Activated T-cell treated with anti-CD3 and anti-CD28 coated beads, Interleukin-2, amount 50 U/mL, for 72 hours (primary cell): Measurements from ENCODE around the gene OXSR1. TPM values are rescaled to one million over a fixed set of nuclear protein-coding genes. Genes with fewer than 3 reads are reported as not detected.

ENCODE experiments used
- ATAC-seq, 2 donors: fragments of 150-1000 bp; cut with Tn5 transposase; replicated peaks in 1 of 2; 2 replicates each; pipeline ENCODE4 v1.10.0; 2021; ENCODE audit warnings: moderate library complexity in 2 of 2, mild to moderate bottlenecking in 1 of 2
- DNase-seq, 2 donors: peaks; one replicate each; pipeline ENCODE4 v3.0.0; 2021 to 2022; ENCODE audit warnings: mixed read lengths in 1 of 2
- H3K27ac Mint-ChIP-seq: one replicate; pipeline ENCODE4 v1.8.0; 2022; ENCODE audit warnings: mild to moderate bottlenecking, moderate library complexity, mixed read lengths
- H3K27me3 Mint-ChIP-seq: one replicate; pipeline ENCODE4 v1.8.0; 2022; ENCODE audit warnings: low read depth, mixed read lengths
- H3K36me3 Mint-ChIP-seq, 2 donors: one replicate each; pipeline ENCODE4 v1.8.0; 2022; ENCODE audit warnings: mixed read lengths in 2 of 2, mild to moderate bottlenecking in 1 of 2; ENCODE audit not compliant: insufficient read depth in 2 of 2
- H3K4me1 Mint-ChIP-seq: one replicate; pipeline ENCODE4 v1.8.0; 2022; ENCODE audit warnings: low read depth, mixed read lengths
- H3K4me3 Mint-ChIP-seq, 2 donors: one replicate each; pipeline ENCODE4 v1.8.0; 2022; ENCODE audit warnings: mild to moderate bottlenecking in 2 of 2, mixed read lengths in 2 of 2, moderate library complexity in 2 of 2
- H3K9me3 Mint-ChIP-seq, 2 donors: one replicate each; pipeline ENCODE4 v1.8.0; 2022; ENCODE audit warnings: mixed read lengths in 2 of 2
- total RNA-seq, 2 donors: library from RNA; stranded (reverse); gene quantifications; one replicate each; pipeline ENCODE4 v1.2.3, GENCODE V29; 2022

The OXSR1 gene
- total RNA-seq, 2 donors from 2014 or later = 46.3 to 51.8 TPM

DNA sequence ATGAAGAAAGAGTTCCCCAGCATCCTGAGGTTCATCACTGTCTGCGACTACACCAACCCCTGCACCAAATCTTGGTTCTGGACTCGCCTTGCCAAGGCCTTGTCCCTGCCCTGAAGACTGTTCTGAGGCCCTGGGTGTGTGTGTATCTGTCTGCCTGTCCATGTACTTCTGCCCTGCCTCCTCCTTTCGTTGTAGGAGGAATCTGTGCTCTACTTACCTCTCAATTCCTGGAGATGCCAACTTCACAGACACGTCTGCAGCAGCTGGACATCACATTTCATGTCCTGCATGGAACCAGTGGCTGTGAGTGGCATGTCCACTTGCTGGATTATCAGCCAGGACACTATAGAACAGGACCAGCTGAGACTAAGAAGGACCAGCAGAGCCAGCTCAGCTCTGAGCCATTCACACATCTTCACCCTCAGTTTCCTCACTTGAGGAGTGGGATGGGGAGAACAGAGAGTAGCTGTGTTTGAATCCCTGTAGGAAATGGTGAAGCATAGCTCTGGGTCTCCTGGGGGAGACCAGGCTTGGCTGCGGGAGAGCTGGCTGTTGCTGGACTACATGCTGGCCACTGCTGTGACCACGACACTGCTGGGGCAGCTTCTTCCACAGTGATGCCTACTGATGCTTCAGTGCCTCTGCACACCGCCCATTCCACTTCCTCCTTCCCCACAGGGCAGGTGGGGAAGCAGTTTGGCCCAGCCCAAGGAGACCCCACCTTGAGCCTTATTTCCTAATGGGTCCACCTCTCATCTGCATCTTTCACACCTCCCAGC lies 24.0 kb upstream of the OXSR1 start:
- Mint-ChIP-seq H3K4me1 (peaks cover 38% of the 10 kb centered on the region), H3K27me3 (no peaks in the 10 kb centered on the region), H3K4me3 (no peak overlapping the region), H3K36me3 (peaks cover 12 to 18% of the 10 kb centered on the region in 2 donors), H3K9me3 (peaks cover 3 to 4% of the 10 kb centered on the region in 2 donors), H3K27ac (no peak overlapping the region)
- DNase-seq (no peak), ATAC-seq (no peak)

DNA sequence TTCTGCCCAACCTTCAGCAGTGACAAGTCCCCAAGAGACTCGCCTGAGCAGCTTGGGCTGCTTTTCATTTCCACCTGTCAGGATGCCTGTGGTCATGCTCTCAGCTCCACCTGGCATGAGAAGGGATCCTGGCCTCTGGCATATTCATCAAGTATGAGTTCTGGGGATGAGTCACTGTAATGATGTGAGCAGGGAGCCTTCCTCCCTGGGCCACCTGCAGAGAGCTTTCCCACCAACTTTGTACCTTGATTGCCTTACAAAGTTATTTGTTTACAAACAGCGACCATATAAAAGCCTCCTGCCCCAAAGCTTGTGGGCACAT lies 23.4 kb upstream of the OXSR1 start:
- ATAC-seq (no peak), DNase-seq (no peak)
- H3K27ac Mint-ChIP-seq = peak overlapping the region; percentile 24
- peaks cover 17 to 18% of the 10 kb centered on the region in 2 donors for H3K36me3 Mint-ChIP-seq
- peaks cover 4 to 6% of the 10 kb centered on the region in 2 donors for H3K9me3 Mint-ChIP-seq
- no peak overlapping the region for H3K4me3 Mint-ChIP-seq
- no peaks in the 10 kb centered on the region for H3K27me3 Mint-ChIP-seq
- peaks cover 37% of the 10 kb centered on the region for H3K4me1 Mint-ChIP-seq

DNA sequence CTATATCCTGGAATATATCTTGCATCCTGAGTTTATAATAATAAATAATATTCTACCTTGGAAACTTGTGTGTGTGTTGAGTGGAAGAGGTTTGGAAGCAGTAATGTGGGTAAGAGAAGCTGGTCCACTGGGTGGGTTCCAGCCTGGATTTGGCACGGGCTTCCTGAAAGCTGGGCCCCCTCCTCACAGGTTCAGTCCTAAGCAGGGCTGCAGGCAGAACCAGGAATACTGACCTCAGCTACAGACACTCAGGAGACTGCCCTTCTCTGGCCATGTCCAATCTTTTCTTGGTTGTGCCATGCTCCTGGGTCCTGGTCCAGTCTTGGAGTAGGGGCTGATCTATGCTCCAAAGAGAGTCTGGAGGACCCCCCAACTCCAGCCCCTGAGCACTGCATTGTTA lies 22.4 kb upstream of the OXSR1 start:
- no peaks in the 10 kb centered on the region for H3K27me3 Mint-ChIP-seq
- peaks cover 15 to 18% of the 10 kb centered on the region in 2 donors for H3K36me3 Mint-ChIP-seq
- no peak overlapping the region for H3K4me3 Mint-ChIP-seq
- H3K4me1 Mint-ChIP-seq = peaks cover 30% of the 10 kb centered on the region
- ATAC-seq (no peak), DNase-seq (no peak)
- peaks cover 4 to 8% of the 10 kb centered on the region in 2 donors for H3K9me3 Mint-ChIP-seq
- no peak overlapping the region for H3K27ac Mint-ChIP-seq

DNA sequence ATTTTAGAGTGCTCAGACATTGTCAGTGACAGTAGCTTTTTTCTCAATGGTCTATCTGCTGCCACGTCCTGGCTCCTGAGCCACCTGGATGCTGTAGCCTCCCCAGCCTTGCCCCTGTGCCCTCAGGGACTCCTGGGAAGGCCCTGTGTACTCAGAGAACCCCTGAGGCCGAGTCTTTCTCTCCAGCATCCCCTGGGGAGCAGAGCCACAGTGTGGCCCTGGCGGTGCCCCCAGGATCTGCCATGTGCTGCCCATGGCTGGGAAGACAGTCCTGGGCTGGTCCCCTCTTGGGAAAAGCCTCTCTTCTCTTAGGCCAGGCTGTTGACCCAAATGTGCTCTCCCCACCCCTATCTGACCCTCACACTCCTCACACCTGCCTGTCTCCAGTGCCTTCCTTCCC lies 21.8 kb upstream of the OXSR1 start:
- H3K36me3 Mint-ChIP-seq = peaks cover 15 to 18% of the 10 kb centered on the region in 2 donors
- peaks cover 25% of the 10 kb centered on the region for H3K4me1 Mint-ChIP-seq

DNA sequence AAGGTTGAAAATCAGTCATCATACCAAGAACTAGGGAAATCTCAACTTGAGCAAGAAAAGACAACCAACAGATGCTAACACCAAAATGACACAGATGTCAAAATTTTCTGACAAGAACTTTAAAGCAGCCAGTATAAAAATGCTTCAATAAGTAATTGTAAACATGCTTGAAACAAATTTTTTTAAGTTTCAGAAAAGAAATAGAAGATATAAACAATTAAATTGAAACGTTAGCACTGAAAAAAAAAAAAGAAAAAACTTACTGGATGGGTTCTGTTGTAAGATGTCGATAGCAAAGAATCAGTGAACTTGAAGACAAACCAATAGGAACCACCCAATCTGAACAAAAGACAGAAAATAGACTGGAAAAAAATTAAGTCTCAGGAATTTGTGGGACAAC lies 18.8 kb upstream of the OXSR1 start:
- peaks cover 10 to 13% of the 10 kb centered on the region in 2 donors for H3K36me3 Mint-ChIP-seq
- H3K9me3 Mint-ChIP-seq = peaks cover 4 to 8% of the 10 kb centered on the region in 2 donors
- peaks cover 10% of the 10 kb centered on the region for H3K4me1 Mint-ChIP-seq
- DNase-seq = no peak
- H3K4me3 Mint-ChIP-seq = no peak overlapping the region
- ATAC-seq = no peak
- H3K27ac Mint-ChIP-seq = no peak overlapping the region
- no peaks in the 10 kb centered on the region for H3K27me3 Mint-ChIP-seq

More for the DNA sequence above, 21.8 kb upstream of the OXSR1 start:
- no peaks in the 10 kb centered on the region for H3K27me3 Mint-ChIP-seq
- DNase-seq = no peak
- H3K9me3 Mint-ChIP-seq = peaks cover 4 to 8% of the 10 kb centered on the region in 2 donors
- no peak for ATAC-seq
- no peak overlapping the region for H3K27ac Mint-ChIP-seq
- H3K4me3 Mint-ChIP-seq = no peak overlapping the region

DNA sequence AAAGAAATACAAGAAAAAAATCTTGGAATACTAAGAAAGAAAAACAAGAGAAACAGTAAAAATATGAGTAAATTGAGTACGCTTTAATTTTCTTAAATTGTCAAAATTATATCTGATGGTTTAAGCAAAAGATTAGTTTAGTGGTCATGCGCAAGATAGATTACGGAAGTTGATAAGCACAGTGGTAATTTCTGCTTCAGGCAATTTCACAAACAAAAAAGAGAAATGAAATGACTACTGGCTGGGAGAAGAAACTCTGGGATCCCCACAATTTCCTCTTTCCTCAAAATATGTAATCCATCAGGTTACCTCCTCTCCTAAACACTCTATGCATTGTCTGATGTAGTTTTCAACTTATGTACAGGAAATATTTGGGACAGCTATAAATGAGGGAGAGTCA lies 17.9 kb upstream of the OXSR1 start:
- Mint-ChIP-seq H3K36me3 (peaks cover 2 to 8% of the 10 kb centered on the region in 2 donors), H3K27ac (no peak overlapping the region), H3K27me3 (no peaks in the 10 kb centered on the region)

DNA sequence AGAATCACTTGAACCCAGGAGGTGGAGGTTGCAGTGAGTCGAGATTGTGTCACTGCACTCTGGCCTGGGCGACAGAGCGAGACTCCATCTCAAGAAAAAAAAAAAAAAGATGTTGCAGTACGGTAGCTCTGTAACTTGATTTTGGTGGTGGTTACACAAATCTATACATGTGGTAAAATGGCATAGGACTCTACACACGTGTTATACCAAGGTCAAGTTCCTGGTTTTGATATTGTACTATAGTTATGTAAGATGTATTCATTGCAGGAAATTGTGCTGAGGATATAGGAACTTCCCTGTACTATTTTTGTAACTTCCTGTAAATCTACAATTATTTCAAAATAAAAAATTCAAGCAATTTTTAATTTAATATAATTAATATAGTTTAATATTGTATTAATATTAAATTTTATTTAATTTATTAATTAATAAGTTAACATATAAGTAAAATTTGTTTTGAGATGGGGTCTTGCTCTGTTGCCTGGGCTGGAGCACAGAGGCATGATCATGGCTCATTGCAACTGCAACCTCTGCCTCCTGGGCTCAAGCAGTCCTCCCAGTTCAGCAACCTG lies 16.9 kb upstream of the OXSR1 start:
- Mint-ChIP-seq H3K36me3 (peaks cover 2 to 8% of the 10 kb centered on the region in 2 donors), H3K27ac (no peak overlapping the region), H3K4me3 (no peak overlapping the region), H3K27me3 (no peaks in the 10 kb centered on the region), H3K4me1 (peaks cover 26% of the 10 kb centered on the region), H3K9me3 (peaks cover 4 to 8% of the 10 kb centered on the region in 2 donors)
- DNase-seq = no peak
- no peak for ATAC-seq

More for the DNA sequence above, 17.9 kb upstream of the OXSR1 start:
- ATAC-seq (no peak), DNase-seq (no peak)
- Mint-ChIP-seq H3K4me3 (no peak overlapping the region), H3K4me1 (peaks cover 16% of the 10 kb centered on the region), H3K9me3 (peaks cover 4 to 8% of the 10 kb centered on the region in 2 donors)

DNA sequence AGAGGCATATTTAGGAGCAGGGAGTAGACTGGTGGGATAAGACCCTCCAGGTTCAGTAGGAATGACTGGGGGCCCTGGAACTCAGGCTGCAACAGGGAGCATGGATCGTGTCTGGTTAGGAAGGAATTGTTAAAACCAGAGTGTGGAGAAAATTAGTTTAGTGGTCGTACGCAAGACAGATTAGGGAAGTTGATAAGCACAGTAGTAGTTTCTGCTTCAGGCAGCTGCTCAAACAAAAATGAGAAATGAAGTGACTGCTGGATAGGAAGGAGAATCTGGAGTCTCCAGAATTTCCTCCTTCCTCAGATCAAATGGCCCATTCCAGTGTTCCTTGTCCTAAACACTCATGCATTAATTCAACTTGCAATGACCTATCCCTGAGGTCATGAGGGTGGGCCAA lies 15.6 kb upstream of the OXSR1 start:
- H3K36me3 Mint-ChIP-seq = peaks cover 2 to 8% of the 10 kb centered on the region in 2 donors

DNA sequence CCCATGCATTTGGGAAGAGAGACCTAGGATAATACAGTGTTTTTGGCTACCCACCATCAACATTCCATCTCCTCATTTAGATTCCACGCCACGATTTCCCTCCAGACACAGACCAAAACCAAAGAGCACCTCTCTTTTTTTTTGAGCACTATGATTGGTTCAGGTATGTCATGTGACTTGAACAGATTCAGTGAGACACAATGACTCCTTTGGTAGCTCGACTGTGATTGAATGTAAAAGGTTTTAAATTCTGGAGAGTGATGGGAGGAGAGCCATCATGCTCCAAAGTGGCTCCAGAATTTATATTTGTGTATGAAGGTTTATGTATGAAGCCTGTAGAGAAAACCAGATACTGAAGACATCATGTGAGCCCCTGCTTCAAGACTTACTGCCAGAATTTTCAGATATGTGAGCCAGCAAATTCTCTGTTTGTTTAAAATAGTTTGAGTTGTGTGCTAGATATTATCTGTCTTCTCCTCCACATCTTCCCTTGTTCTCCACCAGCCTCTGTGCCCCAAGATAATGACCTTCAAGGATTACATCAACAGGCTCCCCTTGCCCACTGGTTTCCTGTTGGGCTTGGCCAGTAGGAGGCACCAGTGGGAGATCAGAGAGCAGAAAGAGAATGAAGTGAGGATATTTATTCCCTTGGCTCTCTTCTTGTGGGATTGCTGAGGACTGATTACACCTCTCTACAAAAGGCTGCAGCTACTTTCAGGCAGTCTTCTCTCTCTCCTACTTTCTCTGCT lies 14.4 kb upstream of the OXSR1 start:
- peaks cover 2 to 6% of the 10 kb centered on the region in 2 donors for H3K9me3 Mint-ChIP-seq
- no peak overlapping the region for H3K4me3 Mint-ChIP-seq
- H3K4me1 Mint-ChIP-seq = peaks cover 44% of the 10 kb centered on the region
- no peak for ATAC-seq
- DNase-seq = no peak
- no peaks in the 10 kb centered on the region for H3K27me3 Mint-ChIP-seq
- peaks cover 0 to 7% of the 10 kb centered on the region in 2 donors for H3K36me3 Mint-ChIP-seq
- peak overlapping the region; percentile 1 for H3K27ac Mint-ChIP-seq

More for the DNA sequence above, 15.6 kb upstream of the OXSR1 start:
- peaks cover 39% of the 10 kb centered on the region for H3K4me1 Mint-ChIP-seq
- H3K27me3 Mint-ChIP-seq = no peaks in the 10 kb centered on the region
- DNase-seq (no peak), ATAC-seq (no peak)
- H3K4me3 Mint-ChIP-seq = no peak overlapping the region
- H3K9me3 Mint-ChIP-seq = peaks cover 4 to 8% of the 10 kb centered on the region in 2 donors
- no peak overlapping the region for H3K27ac Mint-ChIP-seq

DNA sequence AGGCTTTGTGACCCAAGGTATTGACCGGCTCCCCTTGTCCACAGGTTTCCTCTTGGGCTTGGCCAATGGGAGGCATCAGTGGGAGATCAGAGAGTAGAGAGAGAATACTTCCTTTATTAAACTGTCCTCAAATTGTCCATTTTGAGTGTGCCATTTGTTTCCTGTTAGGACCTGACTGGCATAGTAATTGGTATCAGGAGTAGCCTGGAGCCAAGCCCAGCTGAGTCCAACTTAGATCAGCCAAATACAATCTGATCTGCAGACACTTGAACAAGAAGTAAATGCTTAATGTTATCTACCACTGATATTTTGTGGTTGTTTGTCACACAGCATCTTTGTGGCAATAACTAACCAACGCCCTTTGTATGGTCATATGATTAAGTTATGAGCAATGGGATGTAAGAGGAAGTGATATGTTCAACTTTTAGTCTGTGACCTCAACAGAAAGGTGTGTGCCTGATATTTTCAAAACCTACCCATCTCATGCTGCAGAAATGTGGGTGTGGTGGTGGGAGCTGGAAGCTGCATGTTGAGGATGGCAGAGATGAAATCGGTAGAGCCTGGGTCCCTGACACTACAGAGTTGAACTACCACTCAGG lies 13.6 kb upstream of the OXSR1 start:
- H3K27ac Mint-ChIP-seq = peak overlapping the region; percentile 63
- peak overlapping the region in 1 of 2 donors; percentile 22 for H3K4me3 Mint-ChIP-seq
- H3K36me3 Mint-ChIP-seq = peaks cover 0 to 1% of the 10 kb centered on the region in 2 donors
- H3K4me1 Mint-ChIP-seq = peaks cover 44% of the 10 kb centered on the region
- H3K27me3 Mint-ChIP-seq = no peaks in the 10 kb centered on the region
- peaks cover 0 to 3% of the 10 kb centered on the region in 2 donors for H3K9me3 Mint-ChIP-seq
- no peak for DNase-seq
- peak; percentile 63 to 64 for ATAC-seq

DNA sequence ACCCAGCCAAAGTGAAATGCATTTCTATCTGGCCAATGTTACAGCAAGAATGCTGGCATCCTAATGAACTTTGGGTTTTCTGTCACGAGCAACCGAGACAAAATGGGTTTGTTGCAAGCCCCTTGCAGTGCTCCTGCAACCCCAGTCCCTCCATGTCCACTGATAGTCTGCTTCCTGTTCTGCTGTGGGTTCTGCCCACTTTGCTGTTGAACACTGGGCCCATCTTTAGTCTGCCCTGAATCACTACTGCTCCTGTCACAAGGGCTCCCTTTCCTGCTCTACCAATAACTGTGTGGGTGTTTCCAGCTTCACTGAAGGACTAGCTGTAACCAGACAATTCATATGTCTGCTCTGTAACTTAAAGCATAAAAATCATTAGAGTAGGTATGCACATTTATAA lies 12.7 kb upstream of the OXSR1 start:
- Mint-ChIP-seq H3K27ac (no peak overlapping the region), H3K9me3 (no peaks in the 10 kb centered on the region), H3K4me3 (no peak overlapping the region), H3K36me3 (no peaks in the 10 kb centered on the region), H3K27me3 (no peaks in the 10 kb centered on the region), H3K4me1 (peaks cover 44% of the 10 kb centered on the region)
- DNase-seq = no peak
- peak; percentile 34 to 48 for ATAC-seq

DNA sequence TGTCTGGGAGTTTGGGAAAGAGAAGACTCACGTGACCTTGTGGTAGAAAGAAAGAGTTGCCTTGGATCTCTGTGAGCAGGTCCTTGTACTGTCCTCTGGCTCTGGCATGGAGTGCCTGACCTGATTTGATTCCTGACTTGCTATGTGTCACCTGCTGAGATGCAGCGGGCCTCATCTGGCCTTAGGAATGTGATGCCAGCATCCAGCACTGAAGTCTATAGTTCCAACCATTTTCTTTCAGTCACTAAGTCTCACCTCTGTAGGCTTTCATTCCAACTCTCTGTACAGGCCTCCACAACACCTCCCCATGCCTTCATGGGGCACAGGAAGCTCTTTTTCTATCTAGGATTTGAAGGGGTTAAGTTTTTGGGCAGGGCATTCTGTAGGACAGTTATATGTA lies 12.1 kb upstream of the OXSR1 start:
- Mint-ChIP-seq H3K4me3 (no peak overlapping the region), H3K27ac (peak overlapping the region; percentile 30), H3K27me3 (no peaks in the 10 kb centered on the region), H3K4me1 (peaks cover 44% of the 10 kb centered on the region), H3K36me3 (no peaks in the 10 kb centered on the region), H3K9me3 (no peaks in the 10 kb centered on the region)
- ATAC-seq (no peak), DNase-seq (no peak)

DNA sequence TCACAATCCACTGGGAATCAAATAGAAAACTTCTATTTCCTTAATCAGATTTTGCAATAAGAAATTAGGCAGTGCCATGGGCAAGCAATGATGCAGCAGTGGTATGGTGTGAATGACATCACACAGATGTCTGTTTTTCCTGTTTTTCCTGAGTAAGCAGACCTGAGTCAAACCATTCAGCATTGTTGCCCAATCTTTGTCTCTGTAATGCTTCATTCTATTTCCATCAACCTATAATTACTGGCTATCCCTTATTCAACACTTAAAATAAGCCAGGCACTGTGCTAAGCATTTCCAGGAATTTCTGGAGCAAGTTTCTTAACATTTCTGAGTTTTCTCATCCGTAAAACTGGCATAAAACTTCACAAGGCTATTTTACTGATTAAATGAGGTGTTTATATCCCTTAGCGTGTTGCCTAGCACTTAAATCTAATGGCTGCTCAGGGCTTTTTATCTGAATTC lies 11.3 kb upstream of the OXSR1 start:
- peak overlapping the region in 1 of 2 donors; percentile 62 for H3K4me3 Mint-ChIP-seq
- no peaks in the 10 kb centered on the region for H3K36me3 Mint-ChIP-seq
- no peak for DNase-seq
- H3K9me3 Mint-ChIP-seq = no peaks in the 10 kb centered on the region
- ATAC-seq = peak in 1 of 2 donors; percentile 74
- peak overlapping the region; percentile 82 for H3K27ac Mint-ChIP-seq
- peaks cover 44% of the 10 kb centered on the region for H3K4me1 Mint-ChIP-seq
- no peaks in the 10 kb centered on the region for H3K27me3 Mint-ChIP-seq
